Measurements from ENCODE around the gene PAMR1. TPM values are rescaled to one million over a fixed set of nuclear protein-coding genes. Genes with fewer than 3 reads are reported as not detected.

PAMR1 gene
- total RNA-seq, 2 donors from 2014 or later, result 0.99 to 3.6 TPM

GRCh38 chr11:35433588-35433987 is 91.8 kb downstream of the PAMR1 start:
- TF ChIP-seq POLR2A (IDR thresholded peaks at IDR 0.05) (no peak), CTCF (IDR thresholded peaks at IDR 0.05) (no peak)
- no peaks in the 10 kb centered on the region for H3K27me3 ChIP-seq
- H3K4me3 ChIP-seq, result no peak overlapping the region
- H3K27ac ChIP-seq, result no peak overlapping the region
- intact Hi-C loops (cut with DNase I), result no loop called here
- DNase-seq, result no peak
- no peaks in the 10 kb centered on the region for H3K4me1 ChIP-seq
- 46 to 65% methylated on average over 3 of the region's 3 CpGs for WGBS, 2 donors
- no peak for ATAC-seq
- H3K9me3 ChIP-seq, result no peaks in the 10 kb centered on the region
- no peaks in the 10 kb centered on the region for H3K36me3 ChIP-seq (replicated peaks in 1 of 2; ENCODE audit: insufficient read depth in 1 of 2, low read depth in 2 of 2)

- Histone ChIP-seq H3K36me3 (replicated peaks in 1 of 2; ENCODE audit: insufficient read depth in 1 of 2, low read depth in 2 of 2) (no peaks in the 10 kb centered on the region), H3K9me3 (no peaks in the 10 kb centered on the region), H3K27me3 (no peaks in the 10 kb centered on the region), H3K27ac (no peak overlapping the region), H3K4me1 (no peaks in the 10 kb centered on the region), H3K4me3 (no peak overlapping the region)
- DNase-seq (no peak), ATAC-seq (no peak)
- intact Hi-C loops (cut with DNase I), result no loop called here
- WGBS, 2 donors, result 86 to 88% methylated on average over 10 to 14 of the region's 14 CpGs
- no peak for TF ChIP-seq CTCF (IDR thresholded peaks at IDR 0.05)
- TF ChIP-seq POLR2A (IDR thresholded peaks at IDR 0.05), result no peak
These were observed 93.0 kb downstream of the PAMR1 start for GRCh38 chr11:35432464-35432863.

- intact Hi-C loops (cut with DNase I), result no loop called here
- no peak overlapping the region for H3K27ac ChIP-seq
- DNase-seq, result no peak
- no peak for ATAC-seq
- 33 to 37% methylated on average over 3 of the region's 3 CpGs for WGBS, 2 donors
- H3K9me3 ChIP-seq, result no peaks in the 10 kb centered on the region
- no peaks in the 10 kb centered on the region for H3K27me3 ChIP-seq
- no peaks in the 10 kb centered on the region for H3K36me3 ChIP-seq (replicated peaks in 1 of 2; ENCODE audit: insufficient read depth in 1 of 2, low read depth in 2 of 2)
- no peak for TF ChIP-seq POLR2A (IDR thresholded peaks at IDR 0.05)
- TF ChIP-seq CTCF (IDR thresholded peaks at IDR 0.05), result no peak
- H3K4me3 ChIP-seq, result no peak overlapping the region
- H3K4me1 ChIP-seq, result no peaks in the 10 kb centered on the region
These were observed 98.3 kb downstream of the PAMR1 start for GRCh38 chr11:35427071-35427470.

GRCh38 chr11:35426351-35426750 is 99.1 kb downstream of the PAMR1 start:
- H3K27me3 ChIP-seq, result no peaks in the 10 kb centered on the region
- H3K4me3 ChIP-seq, result no peak overlapping the region
- intact Hi-C loops (cut with DNase I), result no loop called here
- no peaks in the 10 kb centered on the region for H3K9me3 ChIP-seq
- no peak overlapping the region for H3K27ac ChIP-seq
- 76 to 85% methylated on average over 1 of the region's 1 CpG for WGBS, 2 donors
- TF ChIP-seq CTCF (IDR thresholded peaks at IDR 0.05) (no peak), POLR2A (IDR thresholded peaks at IDR 0.05) (no peak)
- no peak for ATAC-seq
- H3K36me3 ChIP-seq (replicated peaks in 1 of 2; ENCODE audit: insufficient read depth in 1 of 2, low read depth in 2 of 2), result no peaks in the 10 kb centered on the region
- no peaks in the 10 kb centered on the region for H3K4me1 ChIP-seq
- no peak for DNase-seq

GRCh38 chr11:35425603-35426212 is 99.7 kb downstream of the PAMR1 start:
- intact Hi-C loops (cut with DNase I), result no loop called here
- Histone ChIP-seq H3K9me3 (no peaks in the 10 kb centered on the region), H3K4me3 (no peak overlapping the region), H3K4me1 (no peaks in the 10 kb centered on the region), H3K27me3 (peaks cover 0 to 3% of the 10 kb centered on the region in 2 donors), H3K27ac (no peak overlapping the region), H3K36me3 (replicated peaks in 1 of 2; ENCODE audit: insufficient read depth in 1 of 2, low read depth in 2 of 2) (no peaks in the 10 kb centered on the region)
- no peak for DNase-seq
- TF ChIP-seq POLR2A (IDR thresholded peaks at IDR 0.05) (no peak), CTCF (IDR thresholded peaks at IDR 0.05) (no peak)
- WGBS, 2 donors, result 61 to 72% methylated on average over 4 of the region's 4 CpGs
- ATAC-seq, result no peak
